Activated naive CD4-positive, alpha-beta T cell treated with anti-CD3 and anti-CD28 coated beads, Interleukin-2, amount 50 U/mL, for 72 hours (primary cell): ENCODE results near the gene SEC14L2. TPM values are rescaled to one million over a fixed set of nuclear protein-coding genes. Genes with fewer than 3 reads are reported as not detected.
A peak's percentile ranks its signal among the peaks of the same experiment; 100 is the strongest.
"Not testable (repeated sequence)": the region's sequence is repeated elsewhere in the genome, so short reads cannot be mapped to it uniquely, and the experiment has no call there.

Experiments
- ATAC-seq, 2 donors: fragments of 150-1000 bp; cut with Tn5 transposase; 2 replicates each; pipeline ENCODE4 v1.10.0; 2021; ENCODE audit warnings: mild to moderate bottlenecking in 2 of 2, moderate library complexity in 2 of 2
- DNase-seq, 2 donors: peaks; one replicate each; pipeline ENCODE4 v3.0.0; 2021 to 2022; ENCODE audit warnings: low spot score in 2 of 2
- H3K27ac Mint-ChIP-seq, 2 donors: one replicate each; pipeline ENCODE4 v1.8.0; 2022; ENCODE audit warnings: mild to moderate bottlenecking in 2 of 2, mixed read lengths in 2 of 2
- H3K36me3 Mint-ChIP-seq, 2 donors: one replicate each; pipeline ENCODE4 v1.8.0; 2022; ENCODE audit warnings: mixed read lengths in 2 of 2
- H3K9me3 Mint-ChIP-seq, 2 donors: one replicate each; pipeline ENCODE4 v1.8.0; 2022; ENCODE audit warnings: mixed read lengths in 2 of 2
- total RNA-seq, 2 donors: library from RNA; stranded (reverse); gene quantifications; one replicate each; pipeline ENCODE4 v1.2.3, GENCODE V29; 2022

Gene SEC14L2
- total RNA-seq, 2 donors from 2014 or later: 13.9 to 16.3 TPM

- ATAC-seq (no peak), DNase-seq (no peak)
- Mint-ChIP-seq H3K36me3 (peaks cover 0 to 5% of the 10 kb centered on the region in 2 donors), H3K27ac (peak overlapping the region; percentile 72 to 82), H3K9me3 (no peaks in the 10 kb centered on the region)
Measured at GRCh38 chr22:30397656-30398635, 1.1 kb downstream of the SEC14L2 start.

DNA sequence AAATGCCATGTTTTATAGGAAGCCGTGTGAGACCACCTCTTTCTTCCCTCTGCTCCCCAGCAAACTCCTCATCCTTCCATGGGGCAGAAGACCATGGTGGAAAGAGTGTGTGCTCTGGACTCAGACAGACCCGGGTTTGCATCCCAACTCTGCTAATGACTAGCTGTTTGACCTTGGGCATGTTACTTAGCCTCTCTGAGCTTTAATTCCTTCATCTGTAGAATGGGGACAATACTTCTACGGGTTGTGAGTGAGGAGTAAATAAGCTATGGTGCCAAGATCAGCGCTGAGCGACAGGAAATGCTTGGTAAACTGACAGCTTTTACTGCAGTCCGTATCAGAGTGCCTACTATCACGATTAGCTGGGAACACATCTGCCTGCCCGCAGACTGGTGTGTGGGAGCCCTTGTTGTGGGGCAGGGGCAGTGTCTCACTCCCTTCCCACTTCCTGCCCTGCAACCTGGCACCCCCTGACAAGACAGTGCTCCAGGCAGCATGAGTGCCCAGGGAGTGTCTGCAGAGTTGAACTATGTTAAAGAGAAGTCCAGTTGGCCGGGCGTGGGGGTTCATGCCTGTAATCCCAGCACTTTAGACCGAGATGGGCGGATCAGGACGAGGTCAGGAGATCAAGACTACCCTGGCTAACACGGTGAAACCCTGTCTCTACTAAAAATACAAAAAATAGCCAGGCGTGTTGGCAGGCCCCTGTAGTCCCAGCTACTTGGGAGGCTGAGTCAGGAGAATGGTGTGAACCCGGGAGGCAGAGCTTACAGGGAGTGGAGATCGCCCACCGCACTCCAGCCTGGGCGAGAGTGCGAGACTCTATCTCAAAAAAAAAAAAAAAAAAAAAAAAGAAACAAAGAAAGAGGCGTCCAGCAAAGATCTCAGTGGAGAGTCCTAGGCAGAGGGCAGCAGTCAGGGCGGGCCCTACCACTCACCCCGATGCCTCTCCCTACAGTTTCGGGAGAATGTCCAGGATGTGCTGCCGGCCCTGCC, 2.2 kb downstream of the SEC14L2 start:
- ATAC-seq (peak in 1 of 2 donors; percentile 24), DNase-seq (no peak)
- Mint-ChIP-seq H3K27ac (peak overlapping the region; percentile 30 to 65), H3K9me3 (no peaks in the 10 kb centered on the region), H3K36me3 (peaks cover 0 to 5% of the 10 kb centered on the region in 2 donors)

DNA sequence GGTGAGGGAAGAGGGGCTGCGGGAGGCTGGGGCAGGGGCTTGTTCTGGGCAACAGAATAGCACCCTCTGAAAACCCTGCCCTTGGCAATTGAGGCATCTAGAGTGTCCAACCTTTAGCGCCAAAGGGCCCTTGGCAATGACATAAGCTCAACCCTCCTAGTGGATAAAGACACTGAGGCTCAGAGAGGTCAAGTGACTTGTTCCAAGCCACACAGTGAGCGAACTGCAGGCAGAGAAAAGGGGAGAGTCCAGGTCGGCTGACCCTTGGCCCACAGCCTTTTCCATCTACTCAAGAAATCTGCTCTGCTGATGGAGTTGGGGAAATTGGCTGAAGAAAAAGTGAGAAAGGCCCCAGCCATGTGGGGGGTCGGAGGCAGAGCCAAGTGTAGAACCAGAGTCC, 2.9 kb downstream of the SEC14L2 start:
- Mint-ChIP-seq H3K9me3 (no peaks in the 10 kb centered on the region), H3K27ac (no peak overlapping the region), H3K36me3 (peaks cover 0 to 5% of the 10 kb centered on the region in 2 donors)
- ATAC-seq (no peak), DNase-seq (no peak)

- no peak for ATAC-seq
- H3K9me3 Mint-ChIP-seq: no peaks in the 10 kb centered on the region
- H3K27ac Mint-ChIP-seq: no peak overlapping the region
- peaks cover 0 to 5% of the 10 kb centered on the region in 2 donors for H3K36me3 Mint-ChIP-seq
- no peak for DNase-seq
Measured at GRCh38 chr22:30400159-30400558, 3.3 kb downstream of the SEC14L2 start.

DNA sequence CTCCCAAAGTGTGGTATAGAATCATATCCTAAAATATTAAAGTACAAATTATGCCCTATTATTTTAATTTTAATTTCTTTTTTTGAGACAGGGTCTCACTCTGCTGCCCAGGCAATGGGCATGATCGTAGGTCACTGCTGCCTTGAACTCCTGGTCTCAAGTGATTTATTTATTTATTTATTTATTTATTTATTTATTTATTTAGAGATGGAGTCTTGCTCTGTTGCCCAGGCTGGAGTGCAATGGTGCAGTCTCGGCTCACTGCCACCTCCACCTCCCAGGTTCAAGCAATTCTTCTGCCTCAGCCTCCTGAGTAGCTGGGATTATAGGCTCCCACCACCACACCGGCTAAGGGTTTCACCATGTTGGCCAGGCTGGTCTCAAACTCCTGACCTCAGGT, 4.2 kb downstream of the SEC14L2 start:
- H3K27ac Mint-ChIP-seq, DNase-seq, H3K9me3 Mint-ChIP-seq, H3K36me3 Mint-ChIP-seq, ATAC-seq: not testable (repeated sequence)

DNA sequence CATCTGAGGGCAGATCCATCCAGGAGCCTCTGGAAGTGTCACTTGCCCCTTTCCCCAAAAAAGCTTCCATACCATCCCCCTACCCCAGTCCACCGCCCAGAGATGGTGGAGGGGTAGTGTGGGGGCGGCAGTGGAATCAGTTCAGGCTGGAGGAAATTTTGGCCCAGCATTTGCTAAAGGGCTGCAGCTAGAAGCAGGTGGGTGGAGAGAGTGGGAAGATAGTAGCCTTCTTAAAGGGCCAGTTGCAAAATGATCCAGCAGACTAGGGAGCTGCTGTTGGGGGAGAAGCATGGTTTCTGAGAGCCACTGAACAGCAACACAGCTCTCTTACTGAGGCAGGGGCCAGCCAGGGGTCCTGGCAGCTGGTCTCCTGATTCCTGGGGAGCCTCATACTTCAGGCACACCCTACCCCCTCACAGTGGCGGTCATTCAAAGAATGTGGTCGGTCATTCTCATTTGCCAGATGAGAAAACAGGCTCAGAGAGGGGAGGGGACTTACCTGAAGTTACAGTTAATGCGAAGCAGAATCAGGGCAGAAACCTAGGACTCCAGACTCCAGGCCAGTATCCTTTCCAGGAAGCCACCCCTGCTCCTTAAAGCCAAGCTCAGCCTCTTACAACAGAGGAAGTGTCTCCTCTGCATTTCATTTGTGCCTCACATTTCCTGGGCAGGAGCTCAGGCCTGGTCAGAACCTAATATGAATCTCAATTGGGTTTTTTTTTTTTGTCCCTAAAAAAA, 5.4 kb downstream of the SEC14L2 start:
- DNase-seq (no peak), ATAC-seq (no peak)
- peaks cover 0 to 5% of the 10 kb centered on the region in 2 donors for H3K36me3 Mint-ChIP-seq
- H3K27ac Mint-ChIP-seq: peak overlapping the region in 1 of 2 donors; percentile 26
- no peaks in the 10 kb centered on the region for H3K9me3 Mint-ChIP-seq

GRCh38 chr22:30402766-30403104, 5.9 kb downstream of the SEC14L2 start:
- ATAC-seq, H3K9me3 Mint-ChIP-seq, H3K36me3 Mint-ChIP-seq, DNase-seq: not testable (repeated sequence)
- peak overlapping the region in 1 of 2 donors; percentile 65 for H3K27ac Mint-ChIP-seq

DNA sequence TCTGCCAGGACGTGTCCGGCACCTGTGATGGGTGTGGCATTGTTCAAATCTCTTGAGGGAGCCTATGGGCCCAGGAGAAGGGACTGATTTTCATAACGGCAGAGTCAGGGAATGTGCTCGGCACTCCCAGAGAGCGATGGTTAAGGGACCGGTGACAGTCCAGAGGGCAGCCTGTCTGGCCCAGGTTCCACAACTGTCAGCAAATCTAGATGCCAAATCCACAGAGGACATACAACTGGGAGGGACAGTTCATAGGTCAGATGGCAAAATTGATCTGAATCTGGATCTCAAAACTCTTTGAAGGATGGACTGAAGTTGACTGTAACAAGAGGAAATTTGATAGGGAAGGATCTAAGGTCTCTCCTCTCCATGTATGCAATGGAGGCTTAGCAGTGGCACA, 7.5 kb downstream of the SEC14L2 start:
- Mint-ChIP-seq H3K36me3 (no peaks in the 10 kb centered on the region), H3K27ac (no peak overlapping the region), H3K9me3 (no peaks in the 10 kb centered on the region)
- ATAC-seq (no peak), DNase-seq (no peak)

- Mint-ChIP-seq H3K9me3 (no peaks in the 10 kb centered on the region), H3K36me3 (peaks cover 0 to 6% of the 10 kb centered on the region in 2 donors), H3K27ac (peak overlapping the region in 1 of 2 donors; percentile 65)
- no peak for ATAC-seq
- no peak for DNase-seq
Measured at GRCh38 chr22:30405731-30406130, 8.9 kb downstream of the SEC14L2 start.

GRCh38 chr22:30406400-30406799, 9.6 kb downstream of the SEC14L2 start:
- no peak for DNase-seq
- peaks cover 0 to 12% of the 10 kb centered on the region in 2 donors for H3K36me3 Mint-ChIP-seq
- no peaks in the 10 kb centered on the region for H3K9me3 Mint-ChIP-seq
- peak overlapping the region in 1 of 2 donors; percentile 65 for H3K27ac Mint-ChIP-seq
- no peak for ATAC-seq

- Mint-ChIP-seq H3K36me3 (peaks cover 0 to 26% of the 10 kb centered on the region in 2 donors), H3K27ac (peak overlapping the region in 1 of 2 donors; percentile 82), H3K9me3 (no peaks in the 10 kb centered on the region)
- ATAC-seq: peak; percentile 69 to 97
- DNase-seq: no peak
Measured at GRCh38 chr22:30408388-30409102, 11.7 kb downstream of the SEC14L2 start.

DNA sequence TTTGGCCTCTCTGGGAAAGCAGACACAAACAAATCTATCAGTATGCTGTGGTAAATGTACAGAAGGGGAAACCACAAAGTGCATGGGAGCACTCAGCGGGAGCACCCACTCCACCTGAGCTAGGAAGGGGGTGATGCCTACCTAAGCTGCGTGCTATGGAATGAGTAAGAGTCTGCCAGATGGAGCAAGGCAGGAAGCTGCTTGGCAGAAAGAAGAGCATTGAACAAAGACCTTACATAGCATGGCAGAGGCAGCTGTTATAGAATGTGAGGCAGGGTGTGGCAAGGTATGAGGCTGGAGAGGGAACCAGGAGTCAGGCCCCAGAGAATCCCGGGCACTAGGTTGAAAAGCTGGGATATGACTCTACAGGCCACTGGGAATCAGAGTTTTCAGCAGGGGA, 15.0 kb downstream of the SEC14L2 start:
- Mint-ChIP-seq H3K9me3 (no peaks in the 10 kb centered on the region), H3K27ac (peak overlapping the region in 1 of 2 donors; percentile 52), H3K36me3 (peaks cover 13 to 41% of the 10 kb centered on the region in 2 donors)
- no peak for ATAC-seq
- DNase-seq: no peak

GRCh38 chr22:30413001-30413400, 16.2 kb downstream of the SEC14L2 start:
- no peak for ATAC-seq
- H3K27ac Mint-ChIP-seq: peak overlapping the region; percentile 42 to 89

DNA sequence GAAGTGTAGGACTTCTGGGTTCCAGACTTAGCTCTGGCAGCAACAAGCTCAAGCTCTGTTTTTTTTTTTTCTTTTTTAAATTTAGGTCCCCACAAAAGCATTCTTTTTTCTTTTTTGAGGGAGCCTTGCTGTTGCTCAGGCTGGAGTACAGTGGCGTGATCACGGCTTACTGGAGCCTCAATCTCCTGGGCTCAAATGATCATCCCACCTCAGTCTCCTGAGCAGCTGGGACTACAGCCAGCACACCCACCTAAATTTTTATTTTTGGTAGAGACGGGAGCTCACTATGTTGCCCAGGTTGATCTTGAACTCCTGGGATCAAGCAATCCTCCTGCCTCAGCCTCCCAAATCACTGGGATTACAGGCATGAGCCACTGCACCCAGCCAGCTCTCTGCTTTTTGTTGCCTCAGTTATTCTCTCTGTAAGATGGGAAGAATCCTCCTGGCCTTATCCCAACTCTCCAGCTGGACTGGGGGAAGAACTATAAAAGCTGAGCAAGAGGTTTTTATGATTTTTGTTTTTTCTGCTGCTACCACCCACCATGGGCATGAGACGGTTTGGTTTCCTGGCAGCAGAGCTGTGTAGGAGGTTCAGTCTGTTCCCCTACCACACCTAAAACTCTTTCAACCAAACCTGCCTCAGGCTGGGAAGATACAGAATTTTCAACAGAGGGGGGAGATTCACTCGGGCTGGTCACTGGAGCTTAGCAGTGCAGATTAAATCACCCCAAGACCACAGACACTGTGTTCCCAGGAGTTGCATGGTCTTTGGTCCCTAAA, 17.1 kb downstream of the SEC14L2 start:
- DNase-seq: no peak
- Mint-ChIP-seq H3K36me3 (peaks cover 13 to 49% of the 10 kb centered on the region in 2 donors), H3K27ac (peak overlapping the region; percentile 23 to 42), H3K9me3 (no peaks in the 10 kb centered on the region)
- peak in 1 of 2 donors; percentile 50 for ATAC-seq

More at GRCh38 chr22:30413001-30413400, 16.2 kb downstream of the SEC14L2 start:
- DNase-seq: no peak
- Mint-ChIP-seq H3K36me3 (peaks cover 13 to 43% of the 10 kb centered on the region in 2 donors), H3K9me3 (no peaks in the 10 kb centered on the region)

DNA sequence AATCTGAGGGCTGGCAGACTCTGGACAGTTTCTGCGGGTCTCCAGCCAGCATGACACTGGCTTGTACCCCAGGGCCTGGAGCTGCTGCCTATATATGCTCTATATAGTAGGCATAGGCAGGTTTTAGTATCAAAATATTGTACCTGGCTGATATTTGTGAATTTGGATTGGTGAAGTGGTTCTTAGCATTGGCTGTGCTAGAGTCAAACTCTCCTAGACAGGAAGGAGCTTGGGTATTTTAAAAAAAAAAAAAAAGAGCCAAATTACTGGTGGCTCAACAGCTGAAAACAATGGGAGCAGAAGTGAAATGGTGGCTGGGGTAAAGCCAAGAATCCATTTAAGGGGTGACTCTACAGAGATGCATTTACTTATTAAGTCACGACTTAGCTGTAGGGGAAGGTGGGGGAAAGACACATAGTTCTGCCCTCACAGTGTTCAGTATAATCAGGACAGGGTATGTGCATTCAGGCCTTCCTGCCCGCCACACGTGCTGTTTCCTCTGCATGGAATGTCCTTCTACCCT, 17.8 kb downstream of the SEC14L2 start:
- DNase-seq (no peak), ATAC-seq (peak in 1 of 2 donors; percentile 16)
- H3K27ac Mint-ChIP-seq: peak overlapping the region; percentile 23 to 42
- H3K36me3 Mint-ChIP-seq: peaks cover 13 to 49% of the 10 kb centered on the region in 2 donors
- no peaks in the 10 kb centered on the region for H3K9me3 Mint-ChIP-seq
